ENCODE data around the gene NT5M.

The NT5M gene

GRCh38 chr17:17395246-17395802 is 92.2 kb downstream of the NT5M start:
- DNase-seq (ENCODE audit: low read depth in 1 of 2, low spot score in 1 of 2), result no peak
- H3K27ac ChIP-seq (replicated peaks), result no peak overlapping the region
- no peak for TF ChIP-seq POLR2AphosphoS5 (IDR thresholded peaks at IDR 0.05; ENCODE audit: low read depth)
- TF ChIP-seq CTCF (IDR thresholded peaks at IDR 0.05; ENCODE audit: insufficient read depth, low read length), result no peak
- TF ChIP-seq REST (IDR thresholded peaks at IDR 0.05; ENCODE audit: insufficient replicate concordance, low read depth), result no peak
- TF ChIP-seq SPI1 (IDR thresholded peaks at IDR 0.05; ENCODE audit: borderline replicate concordance, low read depth), result no peak
- TF ChIP-seq GABPA (IDR thresholded peaks at IDR 0.05; ENCODE audit: low read depth), result no peak
- no peaks in the 10 kb centered on the region for H3K27me3 ChIP-seq (ENCODE audit: insufficient read depth, poor library complexity, severe bottlenecking)
- H3K4me3 ChIP-seq (replicated peaks; ENCODE audit: insufficient read depth, low read length), result no peak overlapping the region

- DNase-seq (ENCODE audit: low read depth in 1 of 2, low spot score in 1 of 2), result no peak
- no peak overlapping the region for H3K4me3 ChIP-seq (replicated peaks; ENCODE audit: insufficient read depth, low read length)
- TF ChIP-seq POLR2AphosphoS5 (IDR thresholded peaks at IDR 0.05; ENCODE audit: low read depth) (no peak), CTCF (IDR thresholded peaks at IDR 0.05; ENCODE audit: insufficient read depth, low read length) (no peak), SPI1 (IDR thresholded peaks at IDR 0.05; ENCODE audit: borderline replicate concordance, low read depth) (no peak), REST (IDR thresholded peaks at IDR 0.05; ENCODE audit: insufficient replicate concordance, low read depth) (no peak), GABPA (IDR thresholded peaks at IDR 0.05; ENCODE audit: low read depth) (no peak)
- H3K27me3 ChIP-seq (ENCODE audit: insufficient read depth, poor library complexity, severe bottlenecking), result no peaks in the 10 kb centered on the region
- no peak overlapping the region for H3K27ac ChIP-seq (replicated peaks)
These were observed 92.7 kb downstream of the NT5M start for GRCh38 chr17:17395885-17396284.

Measured in HL-60 (cell line).